ENCODE data around the gene PTPN12.
A peak's percentile ranks its signal among the peaks of the same experiment; 100 is the strongest.

PTPN12 gene

DNA sequence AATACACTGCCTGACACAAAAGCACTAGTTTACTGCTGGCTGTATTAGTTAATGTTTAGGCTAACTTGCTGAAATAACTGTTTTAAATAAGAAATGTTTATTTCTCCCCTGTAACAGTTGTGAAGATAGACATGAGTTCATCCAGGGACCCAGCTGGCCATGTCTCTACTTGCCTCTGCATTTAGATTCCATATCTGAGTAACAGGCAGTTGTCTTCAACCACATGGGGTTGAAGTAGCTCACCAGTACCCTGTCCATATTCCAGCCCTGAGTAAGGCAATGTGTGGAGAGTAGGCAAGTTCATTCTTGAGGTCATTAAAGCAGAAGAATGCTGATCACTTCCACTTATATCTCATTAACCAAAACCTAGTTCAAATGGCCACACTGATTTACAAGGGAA lies 128.1 kb downstream of the PTPN12 start:
- no peak for DNase-seq

- no peak for DNase-seq
Measured at GRCh38 chr7:77667459-77668086, 130.5 kb downstream of the PTPN12 start.

- DNase-seq: no peak
Measured at GRCh38 chr7:77674878-77675277, 137.8 kb downstream of the PTPN12 start.

GRCh38 chr7:77679608-77680007 lies 142.5 kb downstream of the PTPN12 start:
- peak; percentile 67 for DNase-seq

DNA sequence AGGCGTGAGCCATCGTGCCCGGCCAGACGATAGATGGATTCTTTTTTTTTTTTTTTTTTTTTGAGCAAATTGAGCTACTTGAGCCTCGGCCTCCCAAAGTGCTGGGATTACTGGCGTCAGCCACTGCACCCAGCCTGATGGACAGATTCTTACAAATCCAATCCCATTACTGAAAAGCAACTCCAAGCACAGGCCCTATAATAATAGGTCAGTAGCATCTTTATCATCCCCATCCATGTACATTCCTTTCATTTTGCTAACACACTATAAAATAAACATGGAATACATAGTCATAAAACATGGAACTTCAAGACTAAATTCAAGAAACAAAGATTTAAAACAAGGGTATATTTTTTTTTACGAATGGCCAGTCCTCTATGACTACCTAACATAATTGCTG lies 143.2 kb downstream of the PTPN12 start:
- DNase-seq: no peak

DNA sequence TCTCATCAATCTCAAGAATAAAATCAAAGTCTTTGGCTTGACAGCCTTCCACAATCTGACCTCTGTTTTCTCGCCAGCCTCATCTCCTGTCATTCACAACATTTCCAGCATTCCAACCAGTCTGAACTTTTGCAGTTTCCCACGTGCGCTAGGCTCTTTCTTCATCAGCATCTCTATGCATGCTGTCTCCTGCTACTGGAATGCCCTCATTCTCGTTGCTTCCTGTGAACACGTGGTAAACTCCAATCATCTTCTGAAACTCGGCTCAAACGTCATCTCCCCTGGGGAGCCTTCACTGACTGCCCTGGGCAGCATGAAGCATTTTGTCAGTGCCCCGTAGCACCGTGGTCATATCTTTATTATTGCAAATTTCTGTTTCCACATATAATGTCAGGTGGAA lies 146.9 kb downstream of the PTPN12 start:
- DNase-seq: no peak

DNA sequence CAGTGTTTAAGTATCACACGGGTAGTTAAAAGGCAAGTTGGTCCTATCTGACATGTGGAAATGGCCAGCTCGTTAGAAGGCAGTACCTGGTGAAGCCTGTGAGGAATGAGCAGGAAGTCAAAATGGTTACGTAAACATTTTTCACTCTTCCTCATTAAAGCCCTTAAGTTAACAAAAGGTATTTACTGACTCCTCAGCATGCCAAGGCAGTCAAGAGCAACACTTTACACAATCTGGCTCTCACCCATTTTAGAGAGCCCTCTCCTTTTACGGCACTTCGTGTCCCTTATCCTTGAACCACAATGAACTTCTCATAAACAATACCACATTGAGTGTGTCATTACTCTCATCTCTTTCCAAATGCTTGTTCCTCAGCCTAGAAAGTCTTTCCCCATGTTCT lies 148.1 kb downstream of the PTPN12 start:
- DNase-seq: peak; percentile 92

DNA sequence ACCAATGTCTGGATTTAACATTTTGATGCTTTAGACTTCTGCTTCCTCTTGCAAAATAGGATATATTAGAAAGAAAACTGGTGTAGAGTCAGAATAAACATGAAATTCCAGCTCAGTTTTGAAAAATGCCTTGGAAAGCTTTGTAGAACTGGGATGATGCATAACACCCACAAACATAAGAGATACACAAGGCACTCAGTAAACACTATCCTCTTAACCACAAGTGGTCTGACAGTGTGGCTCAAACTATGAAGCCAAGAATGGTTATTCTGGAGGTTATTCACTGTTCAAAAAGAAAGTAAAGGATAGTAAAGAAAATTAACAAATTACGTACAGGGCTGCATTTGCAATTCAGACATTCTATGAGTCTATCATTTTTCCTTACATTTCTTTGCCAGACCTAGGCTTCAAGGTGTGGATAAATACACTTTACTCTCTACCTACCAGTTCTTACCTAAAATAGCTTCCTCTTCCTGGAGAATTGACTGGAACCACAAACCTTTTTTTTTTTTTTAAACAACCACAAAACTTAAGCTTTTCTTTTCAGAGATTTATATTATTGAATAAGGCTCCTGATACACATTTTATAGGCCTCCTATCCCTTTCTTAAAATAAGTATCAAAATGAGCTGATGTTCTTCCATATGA lies 150.1 kb downstream of the PTPN12 start:
- peak; percentile 36 for DNase-seq

DNA sequence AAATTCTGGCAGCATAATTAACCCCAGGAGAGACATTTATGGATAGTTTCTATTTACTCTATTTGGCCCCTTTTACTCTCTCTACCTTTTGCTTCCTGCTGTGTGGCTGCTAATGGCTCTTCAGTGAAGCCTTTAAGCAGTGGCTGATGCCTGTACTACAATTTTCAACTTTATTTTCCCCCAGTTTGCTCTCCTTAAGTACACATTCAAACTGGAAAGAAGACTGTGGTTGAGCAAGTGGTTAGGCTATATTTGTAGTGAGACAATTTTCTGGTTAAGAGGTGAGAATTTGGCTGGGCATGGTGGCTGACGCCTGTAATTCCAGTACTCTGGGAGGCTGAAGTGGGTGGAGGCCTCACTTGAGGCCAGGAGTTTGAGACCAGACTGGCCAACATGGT lies 150.7 kb downstream of the PTPN12 start:
- DNase-seq: peak; percentile 74
